ENCODE data around the gene FLT3. TPM values are rescaled to one million over a fixed set of nuclear protein-coding genes. Genes with fewer than 3 reads are reported as not detected.

The FLT3 gene
- polyA plus RNA-seq, 1 experiment: not detected

- H3K4me3 ChIP-seq (ENCODE audit: low read depth, low read length): no peak overlapping the region
- no peak for DNase-seq (ENCODE audit: low read depth)
- peaks cover 3% of the 10 kb centered on the region; the same call in 1 of the 2 replicates for H3K27me3 ChIP-seq (ENCODE audit: control insufficient read depth, insufficient read depth, low read length)
- no peaks in the 10 kb centered on the region for H3K36me3 ChIP-seq (ENCODE audit: control insufficient read depth, insufficient read depth, low read length)
- TF ChIP-seq CTCF (IDR thresholded peaks at IDR 0.05; ENCODE audit: insufficient read depth, low read depth, low read length): no peak
- CTCF ChIA-PET: no interaction called here
- POLR2A ChIA-PET: no interaction called here
Measured at GRCh38 chr13:28031220-28031895, 69.0 kb downstream of the FLT3 start.

- Histone ChIP-seq H3K4me3 (ENCODE audit: low read depth, low read length) (no peak overlapping the region), H3K27me3 (ENCODE audit: control insufficient read depth, insufficient read depth, low read length) (peaks cover 3% of the 10 kb centered on the region; the same call in 1 of the 2 replicates), H3K36me3 (ENCODE audit: control insufficient read depth, insufficient read depth, low read length) (no peaks in the 10 kb centered on the region)
- no peak for DNase-seq (ENCODE audit: low read depth)
- CTCF ChIA-PET: interaction anchor here (0.8 kb wide), 1 partner anchor 9 kb away, joined by 3 read pairs; no protein-coding TSS in a partner anchor
- TF ChIP-seq CTCF (IDR thresholded peaks at IDR 0.05; ENCODE audit: insufficient read depth, low read depth, low read length): no peak
- POLR2A ChIA-PET: no interaction called here
Measured at GRCh38 chr13:28027607-28028364, 72.6 kb downstream of the FLT3 start.

GRCh38 chr13:28027071-28027470 lies 73.3 kb downstream of the FLT3 start:
- ChIA-PET CTCF (no interaction called here), POLR2A (no interaction called here)
- TF ChIP-seq CTCF (IDR thresholded peaks at IDR 0.05; ENCODE audit: insufficient read depth, low read depth, low read length): no peak
- H3K36me3 ChIP-seq (ENCODE audit: control insufficient read depth, insufficient read depth, low read length): no peaks in the 10 kb centered on the region
- H3K4me3 ChIP-seq (ENCODE audit: low read depth, low read length): no peak overlapping the region
- peaks cover 3% of the 10 kb centered on the region; the same call in 1 of the 2 replicates for H3K27me3 ChIP-seq (ENCODE audit: control insufficient read depth, insufficient read depth, low read length)
- no peak for DNase-seq (ENCODE audit: low read depth)

- CTCF ChIA-PET: no interaction called here
- no peak for TF ChIP-seq CTCF (IDR thresholded peaks at IDR 0.05; ENCODE audit: insufficient read depth, low read depth, low read length)
- no peak overlapping the region for H3K4me3 ChIP-seq (ENCODE audit: low read depth, low read length)
- no peak for DNase-seq (ENCODE audit: low read depth)
- H3K27me3 ChIP-seq (ENCODE audit: control insufficient read depth, insufficient read depth, low read length): peaks cover 1% of the 10 kb centered on the region; the same call in 1 of the 2 replicates
- no peaks in the 10 kb centered on the region for H3K36me3 ChIP-seq (ENCODE audit: control insufficient read depth, insufficient read depth, low read length)
- POLR2A ChIA-PET: no interaction called here
Measured at GRCh38 chr13:28026508-28026907, 73.9 kb downstream of the FLT3 start.

- H3K27me3 ChIP-seq (ENCODE audit: control insufficient read depth, insufficient read depth, low read length): 0 out of 2 replicates have a peak, but pooled peaks cover 3% of the 10 kb centered on the region
- no peaks in the 10 kb centered on the region for H3K36me3 ChIP-seq (ENCODE audit: control insufficient read depth, insufficient read depth, low read length)
- DNase-seq (ENCODE audit: low read depth): no peak
- ChIA-PET CTCF (no interaction called here), POLR2A (no interaction called here)
- H3K4me3 ChIP-seq (ENCODE audit: low read depth, low read length): no peak overlapping the region
- TF ChIP-seq CTCF (IDR thresholded peaks at IDR 0.05; ENCODE audit: insufficient read depth, low read depth, low read length): no peak
Measured at GRCh38 chr13:28022848-28023518, 77.4 kb downstream of the FLT3 start.
